Left forelimb (tissue), 1 donor: ENCODE measurements around the gene TMED10.
"Not testable (repeated sequence)": the region's sequence is repeated elsewhere in the genome, so short reads cannot be mapped to it uniquely, and the experiment has no call there.

Source experiments
- DNase-seq: peaks from one replicate; pipeline ENCODE4 v3.0.0-alpha.2; 2018; ENCODE audit warnings: low spot score

Gene TMED10

GRCh38 chr14:75127474-75127820, 49.0 kb downstream of the TMED10 start:
- not testable (repeated sequence) for DNase-seq

- DNase-seq, result peak; percentile 96
Observed at GRCh38 chr14:75126679-75127473, 49.5 kb downstream of the TMED10 start, which contains the start of gene NEK9. Gene NEK9 (minus strand): TSS chr14:75127048. CDS start chr14:75126921, 127 bp downstream.

- DNase-seq, result no peak
Observed at GRCh38 chr14:75126121-75126544, 50.3 kb downstream of the TMED10 start.

GRCh38 chr14:75125617-75126016, 50.8 kb downstream of the TMED10 start:
- DNase-seq, result no peak

- DNase-seq, result no peak
Observed at GRCh38 chr14:75123991-75124390, 52.4 kb downstream of the TMED10 start.

GRCh38 chr14:75121552-75121951, 54.9 kb downstream of the TMED10 start:
- no peak for DNase-seq

GRCh38 chr14:75120541-75121291, 55.7 kb downstream of the TMED10 start:
- no peak for DNase-seq

GRCh38 chr14:75119056-75119455, 57.4 kb downstream of the TMED10 start:
- no peak for DNase-seq

GRCh38 chr14:75113932-75114539, 62.4 kb downstream of the TMED10 start:
- DNase-seq, result no peak

- DNase-seq, result no peak
Observed at GRCh38 chr14:75109877-75110276, 66.5 kb downstream of the TMED10 start.

GRCh38 chr14:75107186-75107585, 69.2 kb downstream of the TMED10 start:
- DNase-seq, result no peak

GRCh38 chr14:75101491-75101890, 74.9 kb downstream of the TMED10 start:
- DNase-seq, result no peak

GRCh38 chr14:75098682-75099081, 77.7 kb downstream of the TMED10 start:
- no peak for DNase-seq

- DNase-seq, result no peak
Observed at GRCh38 chr14:75098212-75098611, 78.2 kb downstream of the TMED10 start.

- DNase-seq, result no peak
Observed at GRCh38 chr14:75096959-75097358, 79.5 kb downstream of the TMED10 start.

GRCh38 chr14:75095690-75096089, 80.7 kb downstream of the TMED10 start:
- no peak for DNase-seq

- no peak for DNase-seq
Observed at GRCh38 chr14:75094896-75095295, 81.5 kb downstream of the TMED10 start.

GRCh38 chr14:75092698-75093097, 83.7 kb downstream of the TMED10 start:
- no peak for DNase-seq

GRCh38 chr14:75091251-75091650, 85.2 kb downstream of the TMED10 start:
- no peak for DNase-seq

GRCh38 chr14:75090353-75090752, 86.1 kb downstream of the TMED10 start:
- no peak for DNase-seq

GRCh38 chr14:75088566-75089373, 87.6 kb downstream of the TMED10 start:
- DNase-seq, result no peak

GRCh38 chr14:75088153-75088552, 88.3 kb downstream of the TMED10 start:
- no peak for DNase-seq
